Stimulated activated CD8-positive, alpha-beta memory T cell treated with anti-CD3 and anti-CD28 coated beads, Interleukin-15, amount 100 ng/mL, for 48 hours (primary cell): ENCODE results near the gene GALNT16.
"Not testable (repeated sequence)": the region's sequence is repeated elsewhere in the genome, so short reads cannot be mapped to it uniquely, and the experiment has no call there.

Experiments used
- DNase-seq, 2 donors: peaks; one replicate each; pipeline ENCODE4 v3.0.0-alpha.2; 2020; ENCODE audit warnings: low read depth in 2 of 2

Gene GALNT16

DNA sequence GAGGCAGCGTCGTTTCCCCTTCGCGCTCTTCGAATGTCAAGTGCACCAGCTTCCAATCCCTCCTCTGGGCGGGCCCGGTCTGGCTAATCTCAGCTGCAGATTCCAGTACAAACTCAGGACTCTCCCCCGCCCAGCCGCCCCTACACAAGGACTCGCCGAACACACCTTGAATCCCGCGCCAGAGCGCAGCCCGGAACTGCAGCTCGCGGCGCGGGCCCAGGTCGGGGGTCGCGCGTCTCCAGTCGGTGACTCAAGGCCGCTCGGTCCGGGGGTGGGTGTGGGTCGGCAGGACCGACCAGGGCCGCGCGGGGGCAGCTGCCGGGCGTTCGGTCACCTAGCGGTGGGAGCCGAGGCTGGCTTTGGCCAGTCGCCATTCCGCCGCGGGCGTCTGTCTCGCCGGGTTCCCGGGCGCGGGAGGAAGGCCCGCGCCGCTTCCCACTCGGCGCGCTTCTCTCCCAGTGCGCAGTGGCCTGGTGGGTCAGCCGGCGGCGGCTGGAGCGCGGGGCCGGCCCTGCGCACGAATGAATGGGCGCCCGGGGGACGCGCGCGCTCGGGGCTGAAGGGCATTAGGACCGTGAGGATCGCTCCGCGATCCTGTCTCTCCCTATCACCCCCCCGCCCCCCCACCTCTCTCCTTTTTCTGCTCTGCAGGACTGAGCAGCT lies at the start of gene GALNT16:
Gene GALNT16, plus strand, starts transcription at position 632 of the 663 bp plus-strand sequence. CDS start 133 bp downstream, outside the sequence.
- no peak for DNase-seq

DNA sequence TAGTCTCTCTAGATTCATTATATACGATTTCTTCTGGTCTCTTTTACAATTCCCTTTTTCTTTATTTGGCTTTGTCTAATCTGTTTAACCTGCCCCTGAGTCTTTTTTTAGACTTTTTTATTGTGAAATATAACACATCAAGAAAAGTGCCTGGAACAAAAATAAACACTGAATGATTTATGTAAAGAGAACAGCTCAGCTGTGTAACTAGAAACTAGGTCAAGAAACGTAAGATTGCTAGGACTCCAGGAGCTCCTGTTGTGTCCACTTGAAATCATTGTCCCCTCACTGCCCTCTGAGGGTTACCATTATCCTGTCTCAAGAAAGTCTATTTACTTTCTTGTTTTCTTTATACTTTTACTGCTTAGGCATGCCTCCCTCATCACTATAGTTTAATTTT lies 45.6 kb upstream of the GALNT16 start:
- no peak for DNase-seq

DNA sequence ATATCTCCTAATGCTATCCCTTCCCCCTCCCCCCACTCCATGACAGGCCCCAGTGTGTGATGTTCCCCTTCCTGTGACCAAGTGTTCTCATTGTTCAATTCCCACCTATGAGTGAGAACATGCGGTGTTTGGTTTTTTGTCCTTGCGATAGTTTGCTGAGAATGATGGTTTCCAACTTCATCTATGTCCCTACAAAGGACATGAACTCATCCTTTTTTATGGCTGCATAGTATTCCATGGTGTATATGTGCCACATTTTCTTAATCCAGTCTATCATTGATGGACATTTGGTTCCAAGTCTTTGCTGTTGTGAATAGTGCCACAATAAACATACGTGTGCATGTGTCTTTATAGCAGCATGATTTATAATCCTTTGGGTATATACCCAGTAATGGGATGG lies 42.3 kb upstream of the GALNT16 start:
- not testable (repeated sequence) for DNase-seq

GRCh38 chr14:69224946-69225345 lies 35.0 kb upstream of the GALNT16 start:
- DNase-seq, result no peak

DNA sequence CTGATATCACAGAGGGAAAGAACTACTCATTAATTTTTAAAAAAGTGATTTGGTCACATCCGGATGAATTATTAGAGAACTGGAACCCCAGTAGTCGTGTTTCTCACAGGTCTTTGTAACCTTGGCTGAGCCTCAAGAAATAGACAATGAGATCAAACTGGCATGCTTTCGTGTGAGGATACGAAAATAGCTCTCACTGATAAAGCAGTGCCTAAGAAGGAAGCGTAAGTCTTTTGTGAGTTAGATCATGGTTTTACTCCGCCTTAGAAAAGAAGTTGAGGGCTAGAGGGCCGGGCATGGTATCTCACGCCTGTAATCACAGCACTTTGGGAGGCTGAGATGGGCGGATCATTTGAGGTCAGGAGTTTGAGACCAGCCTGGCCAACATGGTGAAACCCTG lies 33.8 kb upstream of the GALNT16 start:
- DNase-seq, result no peak

GRCh38 chr14:69226736-69227135 lies 33.2 kb upstream of the GALNT16 start:
- DNase-seq, result no peak

DNA sequence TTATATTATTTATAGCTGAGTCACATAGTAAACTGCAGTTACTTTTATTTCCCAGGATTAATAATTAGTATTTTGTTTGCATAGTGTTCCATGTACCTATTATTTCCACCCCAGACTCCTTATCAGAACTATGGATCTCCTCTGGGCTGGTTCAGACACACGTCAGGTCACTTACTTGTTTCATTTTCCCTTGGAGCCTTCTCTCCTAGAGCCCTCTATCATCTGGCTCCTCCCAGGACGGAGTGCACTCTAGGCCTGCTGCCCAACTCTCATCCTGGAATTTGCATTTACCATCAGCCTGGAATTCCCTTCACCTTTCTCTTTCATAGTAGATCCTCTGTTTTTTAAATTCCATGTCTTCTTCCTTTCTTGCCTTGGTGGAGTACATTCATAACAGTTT lies 28.5 kb upstream of the GALNT16 start:
- DNase-seq, result no peak

DNA sequence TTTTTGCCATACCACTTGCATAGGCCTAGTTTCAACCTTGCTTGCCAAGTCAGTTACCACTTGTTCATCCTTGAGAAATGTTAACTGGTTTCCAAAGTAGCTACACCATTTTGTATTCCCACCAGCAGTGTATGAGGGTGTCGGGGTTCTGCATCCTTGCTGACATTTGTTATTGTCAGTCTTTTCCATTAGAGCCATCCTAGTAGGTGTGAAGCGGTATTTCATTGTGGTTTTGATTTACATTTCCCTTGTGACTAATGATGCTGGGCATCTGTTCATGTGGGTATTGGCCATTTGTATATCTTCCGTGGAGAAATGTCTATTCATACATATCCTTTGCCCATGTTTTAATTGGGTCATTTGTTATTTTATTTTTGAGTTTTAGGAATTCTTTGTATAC lies 27.6 kb upstream of the GALNT16 start:
- DNase-seq, result no peak

GRCh38 chr14:69234106-69234505 lies 25.9 kb upstream of the GALNT16 start:
- no peak for DNase-seq

GRCh38 chr14:69235708-69236107 lies 24.2 kb upstream of the GALNT16 start:
- no peak for DNase-seq

- no peak for DNase-seq
These were observed 22.8 kb upstream of the GALNT16 start for GRCh38 chr14:69237142-69237541.

DNA sequence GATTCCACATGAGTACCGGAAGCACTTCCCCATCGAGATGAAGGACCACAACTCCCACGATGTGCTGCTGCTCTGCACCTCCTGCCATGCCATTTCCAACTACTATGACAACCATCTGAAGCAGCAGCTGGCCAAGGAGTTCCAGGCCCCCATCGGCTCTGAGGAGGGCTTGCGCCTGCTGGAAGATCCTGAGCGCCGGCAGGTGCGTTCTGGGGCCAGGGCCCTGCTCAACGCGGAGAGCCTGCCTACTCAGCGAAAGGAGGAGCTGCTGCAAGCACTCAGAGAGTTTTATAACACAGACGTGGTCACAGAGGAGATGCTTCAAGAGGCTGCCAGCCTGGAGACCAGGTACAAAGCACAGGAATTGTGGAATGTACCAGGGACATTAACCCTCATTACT lies 22.4 kb upstream of the GALNT16 start:
- no peak for DNase-seq

GRCh38 chr14:69238883-69239282 lies 21.1 kb upstream of the GALNT16 start:
- no peak for DNase-seq

- no peak for DNase-seq
These were observed 19.3 kb upstream of the GALNT16 start for GRCh38 chr14:69240527-69241173.

DNA sequence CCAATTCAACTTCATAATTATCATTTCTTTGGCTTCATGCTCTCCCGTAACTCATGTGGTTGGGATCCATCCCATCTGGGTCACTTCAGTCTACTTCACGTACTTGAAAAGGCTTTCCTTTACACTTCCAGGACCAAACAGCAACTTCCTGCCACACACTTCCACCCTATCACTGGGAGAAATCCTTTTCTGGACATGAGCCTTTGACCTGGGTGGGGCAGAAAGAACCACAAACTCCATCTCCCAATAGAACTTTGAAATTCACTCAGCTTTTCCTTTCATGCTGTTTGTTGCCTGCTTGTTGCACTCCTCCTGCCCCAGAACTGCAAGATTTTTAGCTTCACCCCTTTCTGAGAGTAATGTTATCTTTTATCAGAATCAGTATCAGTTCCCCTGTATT lies 18.4 kb upstream of the GALNT16 start:
- DNase-seq, result no peak

- no peak for DNase-seq
These were observed 17.4 kb upstream of the GALNT16 start for GRCh38 chr14:69242311-69243224.

GRCh38 chr14:69244946-69245345 lies 15.0 kb upstream of the GALNT16 start:
- no peak for DNase-seq

GRCh38 chr14:69246331-69246730 lies 13.6 kb upstream of the GALNT16 start:
- no peak for DNase-seq

GRCh38 chr14:69247676-69248440 lies 12.1 kb upstream of the GALNT16 start:
- DNase-seq, result no peak

- no peak for DNase-seq
These were observed 10.4 kb upstream of the GALNT16 start for GRCh38 chr14:69249603-69250002.

GRCh38 chr14:69252851-69253250 lies 7.1 kb upstream of the GALNT16 start:
- DNase-seq, result no peak

GRCh38 chr14:69259168-69259526 lies 811 bp upstream of the GALNT16 start:
- DNase-seq, result no peak
